ENCODE results near the gene HNRNPD.

- TF ChIP-seq CTCF (IDR thresholded peaks at IDR 0.05): no peak
- no peak for TF ChIP-seq POLR2A (IDR thresholded peaks at IDR 0.05)
Measured at GRCh38 chr4:82403725-82404124, 29.9 kb upstream of the HNRNPD start.
